Measurements from ENCODE around the gene SIGLEC7. TPM values are rescaled to one million over a fixed set of nuclear protein-coding genes. Genes with fewer than 3 reads are reported as not detected.

Gene SIGLEC7
- total and polyA plus RNA-seq, 9 donors, result 0.38 to 3.7 (median 1.5) TPM; not detected in 2

GRCh38 chr19:51110666-51110971, 31.5 kb upstream of the SIGLEC7 start:
- WGBS, 3 donors, result 67 to 78% (median 76%) methylated on average over 1 of the region's 1 CpG
- Histone ChIP-seq H3K27me3 (no peaks in the 10 kb centered on the region), H3K4me3 (no peak overlapping the region), H3K9me3 (no peaks in the 10 kb centered on the region), H3K27ac (no peak overlapping the region), H3K4me1 (ENCODE audit: insufficient read depth) (peaks cover 4% of the 10 kb centered on the region), H3K36me3 (no peaks in the 10 kb centered on the region)
- DNase-seq, result no peak
- TF ChIP-seq EP300 (IDR thresholded peaks at IDR 0.05), result no peak
- no peak for TF ChIP-seq POLR2A (IDR thresholded peaks at IDR 0.05)
- TF ChIP-seq CTCF (IDR thresholded peaks at IDR 0.05), result no peak
- intact Hi-C loops (cut with DNase I), result no loop called here

GRCh38 chr19:51111606-51112005, 30.5 kb upstream of the SIGLEC7 start:
- H3K9me3 ChIP-seq, result no peaks in the 10 kb centered on the region
- WGBS, 3 donors, result 52 to 64% (median 53%) methylated on average over 6 of the region's 6 CpGs
- TF ChIP-seq EP300 (IDR thresholded peaks at IDR 0.05) (no peak), POLR2A (IDR thresholded peaks at IDR 0.05) (no peak), CTCF (IDR thresholded peaks at IDR 0.05) (no peak)
- no peaks in the 10 kb centered on the region for H3K27me3 ChIP-seq
- H3K4me3 ChIP-seq, result no peak overlapping the region
- no peak for DNase-seq
- no peaks in the 10 kb centered on the region for H3K36me3 ChIP-seq
- H3K4me1 ChIP-seq (ENCODE audit: insufficient read depth), result peaks cover 4% of the 10 kb centered on the region
- intact Hi-C loops (cut with DNase I), result no loop called here
- no peak overlapping the region for H3K27ac ChIP-seq

GRCh38 chr19:51114087-51114729, 27.9 kb upstream of the SIGLEC7 start:
- TF ChIP-seq CTCF (IDR thresholded peaks at IDR 0.05), result no peak
- TF ChIP-seq EP300 (IDR thresholded peaks at IDR 0.05), result no peak
- no peak for TF ChIP-seq POLR2A (IDR thresholded peaks at IDR 0.05)
- H3K27ac ChIP-seq, result no peak overlapping the region
- intact Hi-C loops (cut with DNase I), result no loop called here
- no peaks in the 10 kb centered on the region for H3K4me1 ChIP-seq (ENCODE audit: insufficient read depth)
- no peak for DNase-seq
- 81 to 87% (median 84%) methylated on average over 6 of the region's 6 CpGs for WGBS, 3 donors
- H3K9me3 ChIP-seq, result no peaks in the 10 kb centered on the region
- H3K27me3 ChIP-seq, result no peaks in the 10 kb centered on the region
- no peaks in the 10 kb centered on the region for H3K36me3 ChIP-seq
- no peak overlapping the region for H3K4me3 ChIP-seq

- TF ChIP-seq EP300 (IDR thresholded peaks at IDR 0.05), result no peak
- intact Hi-C loops (cut with DNase I), result no loop called here
- H3K36me3 ChIP-seq, result no peaks in the 10 kb centered on the region
- no peak overlapping the region for H3K4me3 ChIP-seq
- no peak for DNase-seq
- no peaks in the 10 kb centered on the region for H3K9me3 ChIP-seq
- no peaks in the 10 kb centered on the region for H3K27me3 ChIP-seq
- H3K27ac ChIP-seq, result no peak overlapping the region
- H3K4me1 ChIP-seq (ENCODE audit: insufficient read depth), result no peaks in the 10 kb centered on the region
- WGBS, 3 donors, result 71 to 82% (median 79%) methylated on average over 6 of the region's 6 CpGs
These were observed 25.3 kb upstream of the SIGLEC7 start for GRCh38 chr19:51116736-51117286.

GRCh38 chr19:51119101-51119500, 23.0 kb upstream of the SIGLEC7 start:
- TF ChIP-seq POLR2A (IDR thresholded peaks at IDR 0.05) (no peak), EP300 (IDR thresholded peaks at IDR 0.05) (no peak)
- Histone ChIP-seq H3K4me3 (no peak overlapping the region), H3K9me3 (no peaks in the 10 kb centered on the region), H3K36me3 (no peaks in the 10 kb centered on the region), H3K27ac (no peak overlapping the region), H3K27me3 (no peaks in the 10 kb centered on the region), H3K4me1 (ENCODE audit: insufficient read depth) (no peaks in the 10 kb centered on the region)
- no peak for DNase-seq
- 44 to 55% (median 50%) methylated on average over 4 of the region's 4 CpGs for WGBS, 3 donors
- intact Hi-C loops (cut with DNase I), result no loop called here
